HT-29 (cell line): ENCODE data around the gene SPATA3. TPM values are rescaled to one million over a fixed set of nuclear protein-coding genes. Genes with fewer than 3 reads are reported as not detected.
A peak's percentile ranks its signal among the peaks of the same experiment; 100 is the strongest.
"Not testable (repeated sequence)": the region's sequence is repeated elsewhere in the genome, so short reads cannot be mapped to it uniquely, and the experiment has no call there.

Experiments used
- DNase-seq: peaks from one replicate; pipeline ENCODE4 v3.0.0-alpha.2; 2015; ENCODE audit warnings: low spot score
- total RNA-seq: library from RNA; depleted of rRNA; stranded (reverse); fragments of >200 nt; shearing (Covaris generic); gene quantifications from 2 replicates; pipeline ENCODE4 v1.2.3, GENCODE V29; 2014

Gene SPATA3
- total RNA-seq, 1 experiment from 2014 or later, result not detected

- DNase-seq, result not testable (repeated sequence)
Measured at GRCh38 chr2:230968314-230968713, 27.6 kb upstream of the SPATA3 start.

- DNase-seq, result no peak
Measured at GRCh38 chr2:230968921-230969658, 26.8 kb upstream of the SPATA3 start.

GRCh38 chr2:230969659-230970015 lies 26.3 kb upstream of the SPATA3 start:
- no peak for DNase-seq

- DNase-seq, result no peak
Measured at GRCh38 chr2:230972046-230972445, 23.9 kb upstream of the SPATA3 start.

GRCh38 chr2:230974096-230974913 lies 21.6 kb upstream of the SPATA3 start:
- DNase-seq, result no peak

- no peak for DNase-seq
Measured at GRCh38 chr2:230975927-230976326, 20.0 kb upstream of the SPATA3 start.

- DNase-seq, result no peak
Measured at GRCh38 chr2:230976671-230977171, 19.2 kb upstream of the SPATA3 start.

GRCh38 chr2:230980468-230980867 lies 15.5 kb upstream of the SPATA3 start:
- DNase-seq, result no peak

GRCh38 chr2:230981704-230982103 lies 14.2 kb upstream of the SPATA3 start:
- no peak for DNase-seq

- no peak for DNase-seq
Measured at GRCh38 chr2:230982126-230982525, 13.8 kb upstream of the SPATA3 start.

- no peak for DNase-seq
Measured at GRCh38 chr2:230982528-230982927, 13.4 kb upstream of the SPATA3 start.

GRCh38 chr2:230983566-230983965 lies 12.4 kb upstream of the SPATA3 start:
- DNase-seq, result no peak

- no peak for DNase-seq
Measured at GRCh38 chr2:230984393-230985220, 11.3 kb upstream of the SPATA3 start.

- no peak for DNase-seq
Measured at GRCh38 chr2:230985519-230986231, 10.2 kb upstream of the SPATA3 start.

GRCh38 chr2:230986520-230987136 lies 9.3 kb upstream of the SPATA3 start:
- no peak for DNase-seq

GRCh38 chr2:230987137-230988020 lies 8.5 kb upstream of the SPATA3 start:
- peak; percentile 86 for DNase-seq

- DNase-seq, result no peak
Measured at GRCh38 chr2:230989731-230990130, 6.2 kb upstream of the SPATA3 start.

GRCh38 chr2:230990131-230990898 lies 5.6 kb upstream of the SPATA3 start:
- no peak for DNase-seq

GRCh38 chr2:230990899-230991150 lies 5.1 kb upstream of the SPATA3 start:
- no peak for DNase-seq
